Ascending aorta (tissue), 2 donors: ENCODE measurements around the gene TLE2. TPM values are rescaled to one million over a fixed set of nuclear protein-coding genes. Genes with fewer than 3 reads are reported as not detected.
A peak's percentile ranks its signal among the peaks of the same experiment; 100 is the strongest.

Source experiments
- DNase-seq, 2 donors: peaks; one replicate each; pipeline ENCODE4 v3.0.0-alpha.2; 2019; ENCODE audit warnings: low spot score in 2 of 2
- H3K27ac ChIP-seq, 2 donors: fragments of 200-600 bp; sonication (generic); one replicate each; pipeline ENCODE4 v1.5.1; 2016 to 2017; ENCODE audit warnings: mild to moderate bottlenecking in 1 of 2
- H3K27me3 ChIP-seq: fragments of 200-600 bp; sonication (generic); one replicate; pipeline ENCODE4 v1.5.1; 2017
- H3K36me3 ChIP-seq, 2 donors: fragments of 200-600 bp; sonication (generic); one replicate each; pipeline ENCODE4 v1.5.1; 2016
- H3K4me1 ChIP-seq, 2 donors: fragments of 200-600 bp; sonication (generic); one replicate each; pipeline ENCODE4 v1.5.1; 2016 to 2017; ENCODE audit warnings: mild to moderate bottlenecking in 1 of 2
- H3K4me3 ChIP-seq, 2 donors: fragments of 200-600 bp; sonication (generic); one replicate each; pipeline ENCODE4 v1.5.1; 2016 to 2017; ENCODE audit warnings: mild to moderate bottlenecking in 1 of 2
- H3K9me3 ChIP-seq, 2 donors: fragments of 200-600 bp; sonication (generic); one replicate each; pipeline ENCODE4 v1.5.1; 2016
- intact Hi-C: fragments of 100-400 bp; cut with DNase I; formaldehyde crosslinking; loops from one replicate; pipeline ENCODE4 v1.15.1; 2023
- total RNA-seq: library from RNA; depleted of rRNA; stranded (reverse); fragments of >200 nt; gene quantifications from one replicate; pipeline ENCODE4 v1.1.0, GENCODE V29; 2016
- TF ChIP-seq, protein P1 (sequence below), 3 experiments: fragments of 200-600 bp in 2 of 3; fragments of 450-650 bp in 1 of 3; sonication (generic) in 2 of 3; IDR thresholded peaks; one replicate each; pipeline ENCODE4 v1.5.1; 2016 to 2019; ENCODE audit warnings: antibody characterized with exemption in 3 of 3, mild to moderate bottlenecking in 1 of 3, moderate library complexity in 1 of 3

Gene TLE2
- total RNA-seq, 1 donor from 2014 or later = 86.3 TPM

- TF ChIP-seq, protein P1, sequence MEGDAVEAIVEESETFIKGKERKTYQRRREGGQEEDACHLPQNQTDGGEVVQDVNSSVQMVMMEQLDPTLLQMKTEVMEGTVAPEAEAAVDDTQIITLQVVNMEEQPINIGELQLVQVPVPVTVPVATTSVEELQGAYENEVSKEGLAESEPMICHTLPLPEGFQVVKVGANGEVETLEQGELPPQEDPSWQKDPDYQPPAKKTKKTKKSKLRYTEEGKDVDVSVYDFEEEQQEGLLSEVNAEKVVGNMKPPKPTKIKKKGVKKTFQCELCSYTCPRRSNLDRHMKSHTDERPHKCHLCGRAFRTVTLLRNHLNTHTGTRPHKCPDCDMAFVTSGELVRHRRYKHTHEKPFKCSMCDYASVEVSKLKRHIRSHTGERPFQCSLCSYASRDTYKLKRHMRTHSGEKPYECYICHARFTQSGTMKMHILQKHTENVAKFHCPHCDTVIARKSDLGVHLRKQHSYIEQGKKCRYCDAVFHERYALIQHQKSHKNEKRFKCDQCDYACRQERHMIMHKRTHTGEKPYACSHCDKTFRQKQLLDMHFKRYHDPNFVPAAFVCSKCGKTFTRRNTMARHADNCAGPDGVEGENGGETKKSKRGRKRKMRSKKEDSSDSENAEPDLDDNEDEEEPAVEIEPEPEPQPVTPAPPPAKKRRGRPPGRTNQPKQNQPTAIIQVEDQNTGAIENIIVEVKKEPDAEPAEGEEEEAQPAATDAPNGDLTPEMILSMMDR (IDR thresholded peaks at IDR 0.05) = no peak
- H3K9me3 ChIP-seq = no peaks in the 10 kb centered on the region
- DNase-seq = peak; percentile 49 to 93
- intact Hi-C loops = no loop called here
- peaks cover 0 to 10% of the 10 kb centered on the region in 2 donors for H3K4me1 ChIP-seq
- peak overlapping the region; percentile 43 to 58 for H3K27ac ChIP-seq
- peak overlapping the region; percentile 58 to 69 for H3K4me3 ChIP-seq
- no peaks in the 10 kb centered on the region for H3K36me3 ChIP-seq
- H3K27me3 ChIP-seq = no peaks in the 10 kb centered on the region
Measured at GRCh38 chr19:3047496-3048189, 18.6 kb upstream of the TLE2 start.

GRCh38 chr19:3046698-3047495 lies 17.8 kb upstream of the TLE2 start:
- no peak for DNase-seq
- Histone ChIP-seq H3K27ac (peak overlapping the region; percentile 43 to 58), H3K4me1 (peaks cover 0 to 10% of the 10 kb centered on the region in 2 donors), H3K9me3 (no peaks in the 10 kb centered on the region), H3K27me3 (no peaks in the 10 kb centered on the region), H3K36me3 (no peaks in the 10 kb centered on the region), H3K4me3 (peak overlapping the region; percentile 58 to 69)
- intact Hi-C loops = no loop called here
- TF ChIP-seq, protein P1 (IDR thresholded peaks at IDR 0.05) = no peak

- no peak for DNase-seq
- TF ChIP-seq, protein P1 (IDR thresholded peaks at IDR 0.05) = no peak
- Histone ChIP-seq H3K36me3 (no peaks in the 10 kb centered on the region), H3K27me3 (no peaks in the 10 kb centered on the region), H3K27ac (no peak overlapping the region), H3K4me1 (peaks cover 0 to 10% of the 10 kb centered on the region in 2 donors), H3K4me3 (peak overlapping the region in 1 of 2 donors; percentile 69), H3K9me3 (no peaks in the 10 kb centered on the region)
- intact Hi-C loops = no loop called here
Measured at GRCh38 chr19:3045885-3046697, 17.0 kb upstream of the TLE2 start.

- intact Hi-C loops = no loop called here
- TF ChIP-seq, protein P1 (IDR thresholded peaks at IDR 0.05) = no peak
- Histone ChIP-seq H3K9me3 (no peaks in the 10 kb centered on the region), H3K36me3 (no peaks in the 10 kb centered on the region), H3K4me3 (no peak overlapping the region), H3K27me3 (no peaks in the 10 kb centered on the region), H3K4me1 (peaks cover 0 to 10% of the 10 kb centered on the region in 2 donors), H3K27ac (no peak overlapping the region)
- no peak for DNase-seq
Measured at GRCh38 chr19:3045191-3045590, 16.1 kb upstream of the TLE2 start.

GRCh38 chr19:3042621-3043267 lies 13.7 kb upstream of the TLE2 start:
- Histone ChIP-seq H3K4me1 (peaks cover 0 to 5% of the 10 kb centered on the region in 2 donors), H3K27me3 (no peaks in the 10 kb centered on the region), H3K27ac (no peak overlapping the region), H3K4me3 (no peak overlapping the region), H3K9me3 (no peaks in the 10 kb centered on the region), H3K36me3 (no peaks in the 10 kb centered on the region)
- DNase-seq = no peak
- TF ChIP-seq, protein P1 (IDR thresholded peaks at IDR 0.05) = no peak
- intact Hi-C loops = no loop called here
